Stimulated activated CD4-positive, alpha-beta T cell treated with anti-CD3 and anti-CD28 coated beads, Interleukin-2, amount 100 ng/mL, for 4 hours (primary cell): Measurements from ENCODE around the gene STMP1.
"Not testable (repeated sequence)": the region's sequence is repeated elsewhere in the genome, so short reads cannot be mapped to it uniquely, and the experiment has no call there.

Source experiments
- DNase-seq: peaks from one replicate; pipeline ENCODE4 v3.0.0-alpha.2; 2020; ENCODE audit warnings: low read depth

The STMP1 gene

GRCh38 chr7:135664046-135664589 lies 1.8 kb downstream of the STMP1 start:
- no peak for DNase-seq

- no peak for DNase-seq
These were observed 2.7 kb downstream of the STMP1 start for GRCh38 chr7:135665042-135665441.

- no peak for DNase-seq
These were observed 3.8 kb downstream of the STMP1 start for GRCh38 chr7:135666156-135666555.

- no peak for DNase-seq
These were observed 4.5 kb downstream of the STMP1 start for GRCh38 chr7:135666846-135667245.

GRCh38 chr7:135667626-135668025 lies 5.3 kb downstream of the STMP1 start:
- DNase-seq = not testable (repeated sequence)

GRCh38 chr7:135668852-135669395 lies 6.6 kb downstream of the STMP1 start:
- DNase-seq = not testable (repeated sequence)

- DNase-seq = no peak
These were observed 7.5 kb downstream of the STMP1 start for GRCh38 chr7:135669774-135670173.

- DNase-seq = no peak
These were observed 7.9 kb downstream of the STMP1 start for GRCh38 chr7:135670179-135670578.

GRCh38 chr7:135672560-135673359 lies 10.4 kb downstream of the STMP1 start:
- no peak for DNase-seq

- DNase-seq = no peak
These were observed 11.0 kb downstream of the STMP1 start for GRCh38 chr7:135673360-135673706.

- DNase-seq = no peak
These were observed 16.6 kb downstream of the STMP1 start for GRCh38 chr7:135678612-135679575.

- no peak for DNase-seq
These were observed 19.4 kb downstream of the STMP1 start for GRCh38 chr7:135681762-135682161.

GRCh38 chr7:135682191-135682590 lies 19.9 kb downstream of the STMP1 start:
- no peak for DNase-seq

- no peak for DNase-seq
These were observed 21.3 kb downstream of the STMP1 start for GRCh38 chr7:135683609-135684008.

- no peak for DNase-seq
These were observed 21.8 kb downstream of the STMP1 start for GRCh38 chr7:135684136-135684535.

- no peak for DNase-seq
These were observed 22.4 kb downstream of the STMP1 start for GRCh38 chr7:135684699-135685098.

GRCh38 chr7:135685306-135686084 lies 23.2 kb downstream of the STMP1 start:
- no peak for DNase-seq

GRCh38 chr7:135687466-135687865 lies 25.2 kb downstream of the STMP1 start:
- DNase-seq = no peak

GRCh38 chr7:135690566-135690965 lies 28.3 kb downstream of the STMP1 start:
- no peak for DNase-seq

GRCh38 chr7:135692055-135692454 lies 29.7 kb downstream of the STMP1 start:
- DNase-seq = no peak

- not testable (repeated sequence) for DNase-seq
These were observed 30.3 kb downstream of the STMP1 start for GRCh38 chr7:135692606-135693005.

- DNase-seq = no peak
These were observed 31.2 kb downstream of the STMP1 start for GRCh38 chr7:135693558-135693957.
